ENCODE results near the gene SLC5A2.
"Not testable (repeated sequence)": the region's sequence is repeated elsewhere in the genome, so short reads cannot be mapped to it uniquely, and the experiment has no call there.

The SLC5A2 gene

DNA sequence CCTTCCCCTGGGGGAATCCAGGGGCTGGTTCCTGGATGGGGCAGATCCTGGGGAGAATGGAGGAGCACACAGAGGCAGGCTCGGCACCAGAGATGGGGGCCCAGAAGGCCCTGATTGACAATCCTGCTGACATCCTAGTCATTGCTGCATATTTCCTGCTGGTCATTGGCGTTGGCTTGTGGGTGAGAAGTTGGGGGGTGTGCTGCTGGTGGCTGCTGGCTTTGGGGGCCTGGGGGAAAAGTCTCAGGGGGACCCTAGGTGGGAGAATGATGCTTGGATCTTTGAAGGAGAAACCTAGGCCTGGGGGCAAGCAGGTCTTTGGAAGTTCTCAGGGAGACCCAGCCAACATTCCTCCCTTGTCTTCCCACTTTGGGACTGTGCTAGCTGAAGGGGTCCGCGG lies at the start of gene SLC5A2:
TSS of gene SLC5A2 (plus strand) at position 43 of the 400 bp plus-strand sequence. CDS start at position 57, 14 bp downstream.
- no peak for DNase-seq

DNA sequence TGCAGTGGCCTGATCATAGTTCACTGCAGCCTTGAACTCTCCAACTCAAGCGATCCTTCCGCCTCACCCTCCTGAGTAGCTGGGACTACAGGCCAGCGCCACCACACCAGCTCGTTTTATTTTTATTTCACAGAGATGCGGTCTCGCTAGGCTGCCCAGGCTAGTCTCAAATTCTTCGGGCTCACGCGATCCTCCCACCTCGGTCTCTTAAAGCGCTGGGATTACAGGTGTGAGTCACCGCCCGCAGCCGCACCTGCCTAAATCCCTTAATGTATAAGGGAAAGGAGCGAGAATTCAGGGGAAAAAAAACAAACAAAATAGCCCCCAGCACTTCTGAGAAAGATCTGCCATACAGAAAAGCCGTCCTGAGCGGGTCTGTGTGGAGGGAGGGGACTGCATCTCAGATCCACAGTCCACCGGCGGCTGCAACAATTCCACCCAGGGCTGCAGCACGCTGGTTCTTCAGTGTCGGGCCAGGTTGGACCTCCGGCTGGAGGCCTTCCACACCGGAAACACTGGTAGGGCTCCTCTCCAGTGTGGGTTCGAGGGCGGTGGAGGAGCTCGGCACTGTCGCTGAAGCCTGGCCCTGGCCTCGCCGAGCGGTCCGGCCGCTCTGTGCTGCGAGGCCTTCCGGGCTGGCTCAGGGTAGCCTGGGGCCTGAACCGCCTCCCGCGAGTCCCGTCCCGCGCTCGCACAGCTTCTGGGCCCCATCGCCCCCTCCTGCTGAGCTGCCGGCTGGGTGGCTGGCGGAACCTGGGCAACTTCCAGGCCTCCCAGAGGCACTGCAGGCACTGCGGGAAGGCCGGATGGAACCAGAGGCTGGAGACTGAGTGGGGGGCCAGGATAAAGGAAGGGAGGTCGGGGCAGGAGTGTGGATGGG lies 47.3 kb upstream of the SLC5A2 start:
- no peak for DNase-seq

DNA sequence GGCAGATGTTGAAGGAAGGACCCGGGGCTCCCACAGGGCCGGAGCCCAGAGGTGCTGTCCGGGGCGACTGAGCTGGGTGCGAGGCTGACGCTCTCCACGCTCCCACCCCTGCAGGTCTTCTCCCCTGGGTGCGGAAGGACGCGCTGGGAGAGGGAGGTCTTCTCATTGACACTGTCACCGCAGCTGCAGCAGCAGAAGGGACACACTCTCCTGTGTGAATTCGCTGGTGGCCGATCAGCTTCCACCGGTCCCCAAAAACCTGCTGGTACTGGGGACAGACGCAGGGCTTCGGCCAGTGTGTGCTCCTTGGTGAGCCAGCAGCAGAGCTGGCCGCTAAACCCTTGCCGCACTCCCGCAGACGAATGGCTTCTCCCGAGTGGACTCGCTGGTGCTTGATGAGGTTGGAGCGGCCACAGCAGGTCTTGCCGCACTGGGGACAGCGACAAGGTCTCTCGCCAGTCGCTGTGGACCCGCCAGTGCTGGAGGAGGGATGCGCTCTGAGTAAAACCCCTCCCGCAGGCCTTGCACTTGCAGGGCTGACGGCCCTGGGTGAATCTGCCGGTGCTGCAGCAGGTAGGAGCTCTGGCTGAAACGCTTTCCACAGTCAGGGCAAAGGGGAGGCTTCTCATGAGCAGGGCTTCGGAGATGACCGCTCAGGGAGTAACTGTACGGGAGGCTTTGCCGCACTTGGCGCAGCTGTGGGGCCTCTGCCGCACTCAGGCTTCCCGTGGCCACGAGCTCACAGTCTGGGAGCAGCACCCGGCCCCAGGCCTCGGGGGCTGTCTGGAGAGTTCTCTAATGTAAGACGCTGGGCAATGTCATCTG lies 46.5 kb upstream of the SLC5A2 start:
- no peak for DNase-seq

DNA sequence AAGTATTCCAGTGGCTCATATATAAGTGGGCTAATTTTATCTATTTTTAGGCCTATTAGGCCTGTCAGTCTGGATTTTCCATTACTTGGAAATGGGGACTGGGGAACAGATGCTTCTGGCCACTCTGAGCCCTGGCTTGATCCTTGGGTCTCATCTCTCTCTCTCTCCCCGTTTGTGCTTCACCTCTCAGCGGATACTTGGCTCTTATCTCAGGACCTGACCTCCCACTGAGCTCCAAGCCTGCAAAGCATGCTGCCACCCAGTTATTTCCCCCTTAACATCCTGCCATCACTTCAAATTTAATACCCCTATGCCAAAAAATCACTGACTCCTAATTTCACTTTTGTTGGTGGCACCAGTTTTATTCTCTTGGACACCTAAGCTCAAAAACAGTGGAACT lies 44.5 kb upstream of the SLC5A2 start:
- DNase-seq, result no peak

DNA sequence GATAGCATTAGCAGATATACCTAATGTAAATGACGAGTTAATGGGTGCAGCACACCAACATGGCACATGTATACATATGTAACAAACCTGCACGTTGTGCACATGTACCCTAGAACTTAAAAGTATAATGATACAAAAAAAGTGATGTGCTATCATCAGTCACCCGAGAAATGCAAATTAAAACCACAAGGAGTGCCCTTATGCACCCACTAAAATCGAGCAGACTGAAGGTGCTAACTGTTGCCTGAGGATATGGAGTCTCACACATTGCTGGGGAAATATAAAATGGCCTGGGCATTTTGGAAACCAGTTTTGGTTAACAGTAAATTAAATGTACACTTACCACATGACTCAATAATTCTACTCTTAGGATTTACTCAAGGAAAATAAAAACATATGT lies 43.9 kb upstream of the SLC5A2 start:
- not testable (repeated sequence) for DNase-seq

DNA sequence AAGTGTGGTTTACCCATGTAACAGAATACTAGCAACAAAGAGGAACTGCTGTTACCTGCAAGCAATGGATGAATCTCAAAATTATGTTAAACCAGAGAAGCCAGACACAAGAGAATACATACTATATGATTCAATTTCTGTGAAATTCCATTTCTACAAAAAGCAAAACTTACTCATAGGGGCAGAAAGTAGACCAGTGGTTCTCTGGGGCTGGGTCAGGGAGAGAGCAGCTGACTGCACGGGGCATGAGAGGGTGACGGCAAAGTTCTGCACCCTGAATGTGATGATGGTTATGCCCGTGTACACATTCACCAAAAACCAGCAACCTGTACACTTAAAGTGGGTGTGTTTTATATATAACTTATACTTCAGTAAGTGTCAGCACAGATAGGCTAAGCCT lies 43.4 kb upstream of the SLC5A2 start:
- DNase-seq, result no peak

DNA sequence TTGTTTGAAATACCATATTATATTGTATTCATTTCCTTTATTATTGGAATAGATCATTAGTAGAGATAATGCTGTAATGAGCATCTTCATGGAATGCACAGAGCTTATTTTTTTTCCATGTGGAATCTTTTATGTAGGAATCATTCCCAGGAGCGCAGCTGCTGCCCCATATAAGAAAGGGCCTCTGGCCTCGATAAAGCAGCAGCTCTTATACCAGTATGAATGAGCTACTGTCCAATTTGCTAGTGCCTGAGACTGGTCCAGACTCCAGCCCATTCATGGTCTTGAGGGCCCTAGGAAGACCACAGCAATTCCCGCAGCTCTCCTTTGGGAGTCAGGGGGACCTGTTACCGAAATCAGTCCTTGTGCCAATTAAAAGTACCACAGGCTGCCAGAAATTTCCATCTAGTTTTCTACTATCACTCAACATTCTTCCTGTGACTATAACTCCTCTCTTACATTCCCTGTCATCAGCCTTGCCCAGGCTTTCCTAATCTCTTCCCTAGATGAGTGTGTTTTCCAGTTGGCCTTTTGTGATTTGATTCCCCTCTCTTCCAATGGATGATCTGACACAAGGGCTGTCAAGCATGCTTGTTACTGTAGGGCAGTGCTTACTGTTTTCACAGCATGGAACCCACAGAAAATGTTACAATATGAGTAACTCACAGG lies 42.3 kb upstream of the SLC5A2 start:
- DNase-seq, result no peak

DNA sequence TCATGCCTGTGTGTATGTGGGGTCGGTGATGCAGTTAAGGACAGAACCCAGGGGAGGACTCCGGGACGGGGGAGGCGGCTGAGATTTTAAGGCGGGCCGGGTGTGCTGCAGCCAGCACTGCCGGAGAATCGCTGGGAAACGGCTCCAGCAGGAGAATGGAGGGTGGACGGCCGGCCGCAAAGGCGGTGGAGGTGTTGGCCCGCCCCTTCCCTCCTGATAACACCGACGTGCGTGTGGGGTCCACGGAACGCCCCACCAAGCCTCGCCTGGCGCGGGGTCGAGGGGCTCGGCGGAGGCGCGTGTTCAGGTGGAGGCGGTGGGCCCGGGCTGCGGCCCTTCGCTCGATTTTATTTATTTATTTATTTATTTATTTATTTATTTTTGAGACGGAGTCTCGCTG lies 41.0 kb upstream of the SLC5A2 start:
- DNase-seq, result no peak

DNA sequence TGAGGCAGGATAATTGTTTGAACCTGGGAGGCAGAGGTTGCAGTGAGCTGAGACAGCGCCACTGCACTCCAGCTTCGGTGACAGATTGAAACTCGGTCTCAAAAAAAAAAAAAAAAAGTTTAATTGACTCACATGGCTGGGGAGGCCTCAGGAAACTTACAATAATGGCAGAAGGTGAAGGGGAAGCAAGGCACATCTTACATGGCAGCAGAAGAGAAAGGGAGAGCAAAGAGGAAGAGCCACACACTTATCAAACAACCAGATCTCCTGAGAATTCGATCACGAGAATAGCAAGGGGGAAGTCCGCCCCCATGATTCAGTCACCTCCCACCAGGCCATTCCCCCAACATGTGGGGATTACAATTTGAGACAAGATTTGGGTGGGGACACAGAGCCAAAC lies 37.0 kb upstream of the SLC5A2 start:
- DNase-seq, result not testable (repeated sequence)

DNA sequence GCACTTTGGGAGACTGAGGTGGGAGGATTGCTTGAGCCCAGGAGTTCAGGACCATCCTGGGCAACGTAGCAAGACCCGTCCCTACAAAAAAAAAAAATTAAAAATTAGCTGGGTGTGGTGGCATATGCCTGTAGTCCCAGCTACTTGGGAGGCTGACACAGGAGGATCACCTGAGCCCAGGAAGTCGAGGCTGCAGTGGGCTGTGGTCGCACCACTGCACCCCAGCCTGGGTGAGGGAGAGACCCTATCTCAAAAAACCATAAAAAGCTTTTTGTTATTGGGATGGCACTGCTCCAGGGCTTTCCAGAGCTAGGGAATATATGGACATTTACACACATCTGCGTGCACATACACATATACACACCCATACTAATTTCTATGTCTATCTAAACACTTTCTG lies 31.7 kb upstream of the SLC5A2 start:
- DNase-seq, result no peak

DNA sequence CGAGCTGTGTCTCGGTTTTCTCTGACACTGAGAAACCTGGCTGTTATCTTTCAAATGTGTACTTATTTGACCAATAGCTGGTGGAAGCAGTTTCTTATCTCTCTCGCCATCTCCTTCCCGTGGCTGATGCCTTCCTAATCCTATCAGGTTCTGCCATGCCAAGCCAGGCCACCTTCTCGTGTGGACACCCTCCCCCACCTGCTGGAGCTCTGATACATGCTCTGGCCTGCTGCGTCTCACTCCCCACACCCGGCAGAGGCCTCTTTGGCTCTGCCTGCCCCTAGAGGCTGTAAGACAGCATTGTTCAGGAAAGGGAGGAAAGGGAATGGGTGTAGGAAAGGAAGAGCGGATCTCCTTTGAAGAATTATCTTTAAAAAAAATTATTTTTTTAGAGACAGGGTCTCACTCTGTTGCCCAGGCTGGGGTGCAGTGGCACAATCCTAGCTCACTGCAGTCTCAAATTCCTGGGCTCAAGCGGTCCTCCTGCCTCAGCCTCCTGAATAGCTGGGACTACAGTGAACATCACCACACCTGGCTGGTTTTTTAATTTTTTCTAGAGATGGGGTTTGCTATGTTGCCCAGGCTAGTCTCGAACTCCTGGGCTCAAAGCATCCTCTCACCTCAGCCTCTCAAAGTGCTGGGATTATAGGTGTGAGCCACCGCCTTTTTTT lies 31.1 kb upstream of the SLC5A2 start:
- DNase-seq, result peak; percentile 34

DNA sequence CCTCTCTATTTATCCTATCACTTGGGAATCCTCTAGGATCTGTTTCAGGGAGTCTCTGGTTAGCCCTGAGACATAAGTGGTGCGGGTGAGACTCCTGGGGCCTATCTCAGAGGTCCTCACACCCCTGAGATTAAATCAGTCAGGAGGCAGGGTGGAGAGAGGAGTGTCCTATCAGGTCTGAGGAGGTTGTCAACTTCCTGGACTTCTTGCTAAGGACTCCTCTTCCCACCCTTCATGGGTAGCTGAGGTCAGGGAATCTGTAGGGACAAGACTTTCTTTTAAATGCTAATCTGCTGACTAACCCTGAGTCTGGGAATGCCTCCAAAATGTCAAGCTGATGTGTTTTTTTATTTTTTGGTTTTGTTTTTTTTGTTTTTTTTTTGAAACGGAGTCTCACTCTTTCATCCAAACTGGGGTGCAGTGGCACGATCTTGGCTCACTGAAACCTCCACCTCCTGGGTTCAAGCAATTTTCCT lies 30.3 kb upstream of the SLC5A2 start:
- DNase-seq, result no peak

DNA sequence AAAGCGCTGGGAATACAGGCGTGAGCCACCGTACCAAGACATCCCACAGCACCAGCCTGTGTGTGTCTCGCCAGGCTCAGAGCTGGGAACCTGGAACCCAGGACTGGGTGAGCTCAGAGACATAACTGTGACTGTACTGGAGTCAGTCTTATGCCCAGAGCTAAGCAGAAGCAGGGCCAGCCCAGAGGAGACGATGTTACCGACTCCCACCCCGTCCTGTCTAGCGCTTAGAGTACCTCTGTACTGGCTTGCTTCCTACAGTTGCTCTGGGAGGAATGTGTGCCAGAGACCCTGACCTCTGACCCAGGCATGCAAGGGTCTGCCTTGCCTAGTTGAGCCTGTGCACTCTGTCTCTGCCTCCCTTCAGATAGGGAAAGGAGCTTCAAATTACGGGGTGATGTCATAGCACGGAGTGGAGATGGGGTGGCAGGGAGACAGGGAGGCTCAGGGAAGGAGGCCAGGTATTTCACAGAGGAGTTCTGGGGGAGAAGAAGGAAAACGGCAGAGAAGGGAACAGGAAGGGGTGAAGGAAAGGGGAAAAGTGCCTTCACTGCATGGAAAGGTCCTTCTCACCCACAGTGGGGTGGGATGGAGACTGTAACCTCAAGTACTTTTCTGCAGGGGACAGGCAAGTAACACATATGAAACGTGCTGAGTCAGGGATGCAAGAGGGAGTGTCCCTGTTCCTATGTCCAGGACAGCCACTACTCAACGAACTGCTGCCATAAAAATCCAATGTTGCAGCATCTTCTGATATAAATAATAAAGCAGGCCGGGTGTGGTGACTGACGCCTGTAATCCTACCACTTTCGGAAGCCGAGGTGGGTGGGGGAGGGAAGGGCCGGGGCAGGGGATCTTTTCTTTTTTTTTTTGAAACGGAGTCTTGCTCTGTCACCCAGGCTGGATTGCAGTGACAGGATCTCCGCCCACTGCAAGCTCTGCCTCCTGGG lies 29.4 kb upstream of the SLC5A2 start:
- no peak for DNase-seq

DNA sequence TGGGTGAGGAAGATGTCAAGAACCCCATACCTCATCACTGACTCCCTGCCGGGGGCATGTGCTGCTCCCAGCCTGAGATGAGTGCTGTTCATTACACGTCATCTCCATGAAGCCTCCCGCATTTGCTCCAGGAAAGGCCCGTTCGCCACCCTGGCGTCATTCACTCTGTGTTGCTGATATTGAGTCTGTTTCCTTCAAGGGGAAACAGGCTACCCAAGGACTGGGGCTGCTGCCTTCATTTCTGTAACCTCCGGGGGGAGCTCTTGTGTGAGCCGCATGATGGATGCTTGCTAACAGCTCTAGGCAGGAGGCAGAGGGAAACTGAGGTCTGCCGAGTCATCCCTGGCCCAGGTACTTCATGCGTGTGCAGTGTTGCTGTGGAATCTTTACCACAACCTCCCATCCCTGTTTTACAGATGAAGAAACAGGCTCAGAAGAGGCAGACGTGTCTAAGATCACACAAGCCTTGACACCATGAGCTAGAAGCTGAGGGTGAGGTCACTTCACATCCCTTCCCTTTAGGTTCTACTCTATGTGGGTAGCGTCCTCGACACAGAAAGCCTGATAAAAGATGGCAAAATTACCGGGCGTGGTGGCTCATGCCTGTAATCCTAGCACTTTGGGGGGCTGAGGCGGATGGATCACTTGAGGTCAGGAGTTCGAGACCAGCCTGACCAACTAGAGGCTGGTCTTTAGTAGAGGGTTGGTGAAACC lies 27.2 kb upstream of the SLC5A2 start:
- no peak for DNase-seq

DNA sequence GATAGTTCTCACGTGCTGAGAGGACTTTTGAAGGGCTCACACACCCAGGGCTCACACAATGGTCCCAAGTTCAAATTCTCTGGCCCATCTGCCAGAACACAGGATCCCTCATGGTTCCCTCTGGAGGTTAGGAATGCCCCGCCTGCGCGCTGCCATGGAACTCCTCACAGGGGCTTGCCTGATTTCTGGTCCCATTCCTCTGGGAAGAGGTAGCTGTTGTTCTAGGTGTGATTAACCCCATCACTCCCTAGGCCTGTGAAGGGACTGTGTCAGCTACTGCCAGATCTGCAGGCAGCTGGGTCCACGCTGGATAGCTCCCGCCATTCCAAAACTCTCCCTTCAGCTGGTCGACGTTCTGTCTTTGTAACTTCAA lies 25.9 kb upstream of the SLC5A2 start:
- no peak for DNase-seq

DNA sequence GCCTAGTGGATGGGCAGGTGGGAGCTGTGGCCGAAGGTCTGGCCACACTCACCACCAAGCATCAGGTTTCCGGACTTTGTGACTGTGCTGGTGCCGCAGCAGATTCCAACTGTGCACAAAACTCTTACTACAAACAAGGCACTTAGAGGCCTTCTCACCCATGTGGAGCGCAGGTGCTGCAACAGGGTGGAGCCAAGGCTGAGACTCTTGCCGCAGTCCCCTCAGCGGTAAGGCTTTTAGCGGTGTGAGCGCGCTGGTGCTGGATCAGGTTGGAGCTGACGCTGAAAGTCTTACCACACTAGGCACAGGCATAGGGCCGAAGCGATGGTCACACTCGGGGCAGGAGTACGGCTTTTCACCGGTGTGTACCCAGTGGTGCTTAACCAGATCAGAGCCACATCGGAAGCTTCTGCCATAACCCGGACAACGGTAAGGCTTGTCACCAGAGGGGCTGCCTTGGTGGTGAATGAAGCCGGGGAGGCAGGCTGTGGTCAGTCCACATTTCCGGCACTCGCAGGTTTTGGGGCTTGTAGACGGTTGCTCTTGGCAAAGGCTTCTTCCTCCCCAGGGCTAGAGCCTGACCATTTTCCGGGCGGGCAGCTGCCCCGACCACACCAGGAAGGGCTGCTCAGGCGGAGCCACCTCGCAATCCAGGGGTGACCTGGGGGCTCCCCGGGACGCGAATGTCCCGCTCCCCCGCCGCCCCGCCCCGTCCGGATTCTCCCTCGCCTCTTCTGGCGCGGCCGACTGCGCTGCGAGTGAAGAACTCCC lies 24.7 kb upstream of the SLC5A2 start:
- peak; percentile 27 for DNase-seq

DNA sequence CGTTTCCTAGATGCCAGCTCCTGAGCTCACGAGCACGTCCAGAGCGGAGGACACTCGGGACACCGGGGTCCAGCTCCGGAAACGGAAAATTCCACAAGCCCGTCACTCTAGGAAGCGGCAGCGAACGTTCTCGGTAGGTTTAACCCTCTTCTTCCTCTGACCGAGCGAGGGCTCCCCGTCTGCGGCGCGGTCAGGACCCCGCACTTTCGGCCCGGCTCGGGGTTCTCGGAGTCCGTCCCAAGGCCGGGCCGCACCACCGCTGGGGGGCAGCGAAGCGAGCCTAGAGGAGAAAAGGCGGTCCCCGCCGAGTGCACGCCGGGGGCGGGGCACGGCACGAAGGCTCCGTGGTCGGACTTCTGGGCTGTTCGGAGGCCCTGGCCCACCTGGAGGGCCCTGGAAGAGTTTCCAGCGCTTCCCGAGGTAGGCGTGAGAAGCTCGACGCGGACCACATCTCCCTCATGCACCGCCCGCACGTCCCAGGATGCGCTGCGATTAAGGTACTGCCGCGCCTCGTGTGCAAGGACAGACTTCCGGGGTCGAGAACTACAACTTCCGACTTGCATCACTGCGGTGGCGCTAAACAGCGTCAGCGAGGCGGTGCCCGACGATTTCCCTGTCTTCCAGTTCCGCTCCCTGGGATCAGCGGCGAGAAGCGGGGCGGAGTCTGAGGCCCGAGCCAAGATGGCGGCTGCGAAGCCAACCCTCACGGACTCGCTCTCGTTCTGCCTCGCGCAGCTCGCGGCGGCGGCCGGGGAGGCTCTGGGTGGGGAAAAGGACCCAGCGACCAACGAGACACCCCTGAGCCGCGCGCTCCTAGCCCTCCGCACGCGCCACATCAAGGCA lies 23.9 kb upstream of the SLC5A2 start, which contains the start of gene ARMC5:
TSS of gene ARMC5 (plus strand) at position 658 of the 843 bp plus-strand sequence. CDS start at position 682, 24 bp downstream.
- DNase-seq, result peak; percentile 96

DNA sequence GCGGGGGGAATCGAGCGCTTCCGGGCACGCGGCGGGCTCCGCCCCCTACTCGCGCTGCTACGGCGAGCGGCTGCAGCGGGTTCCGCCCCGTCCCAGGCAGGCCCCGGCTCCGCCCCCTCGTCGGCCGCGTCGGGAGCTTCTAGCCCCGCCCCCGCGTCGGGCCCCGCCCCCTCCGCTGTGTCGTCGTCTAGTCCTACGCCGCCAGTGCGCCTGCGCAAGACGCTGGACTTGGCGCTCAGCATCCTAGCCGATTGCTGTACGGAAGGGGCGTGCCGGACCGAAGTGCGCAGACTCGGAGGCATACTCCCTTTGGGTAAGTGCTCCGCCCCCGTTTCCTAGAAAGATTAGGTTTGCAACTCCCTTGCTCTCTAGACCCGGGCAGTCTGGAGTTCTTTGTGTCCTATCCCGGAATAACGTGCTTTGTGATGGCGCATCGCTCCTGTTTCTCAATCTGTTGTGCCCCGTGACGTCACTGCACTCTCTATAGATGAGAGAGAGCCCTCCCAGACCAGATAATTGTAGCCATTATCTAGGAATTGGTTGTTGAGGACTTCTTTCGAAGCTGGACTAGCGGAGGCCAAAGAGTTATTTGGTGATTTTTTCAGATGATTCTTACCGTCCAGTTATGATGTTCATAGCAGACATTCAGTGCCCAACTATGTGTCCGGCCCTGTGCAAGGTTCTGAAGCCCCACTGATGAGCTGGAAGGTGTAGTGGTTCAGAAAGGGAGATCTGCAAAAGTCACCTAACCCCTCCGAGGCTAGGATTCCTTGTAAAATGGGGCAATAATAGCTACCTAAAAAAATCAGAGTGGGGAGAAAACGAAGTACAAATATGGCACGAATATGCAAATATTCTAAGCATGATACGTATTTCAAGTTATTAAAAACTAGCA lies 23.0 kb upstream of the SLC5A2 start:
- peak; percentile 99 for DNase-seq
